ENCODE results near the gene RTKN2. TPM values are rescaled to one million over a fixed set of nuclear protein-coding genes. Genes with fewer than 3 reads are reported as not detected.
"Not testable (repeated sequence)": the region's sequence is repeated elsewhere in the genome, so short reads cannot be mapped to it uniquely, and the experiment has no call there.

The RTKN2 gene
- polyA plus RNA-seq, 3 donors = 0.07 to 0.08 TPM; not detected in 1

DNA sequence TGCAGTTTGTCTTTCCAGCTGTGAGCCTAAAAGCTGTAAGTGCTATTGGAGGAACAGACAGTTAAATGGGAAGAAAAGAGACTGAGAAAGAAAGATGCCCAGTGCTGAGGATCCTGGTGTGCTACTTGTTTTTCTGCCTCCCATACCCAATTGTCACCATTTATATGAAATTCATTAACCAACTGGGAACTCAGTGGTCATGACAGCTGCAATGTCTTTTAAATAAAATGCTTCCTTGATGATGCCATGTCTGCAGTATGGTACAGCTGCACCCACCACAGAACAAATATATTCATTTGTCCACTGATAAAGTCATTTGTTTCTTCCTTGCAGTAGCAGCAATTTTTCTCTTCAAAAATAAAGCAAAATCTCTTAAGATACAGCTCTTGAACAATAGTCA lies 15.6 kb upstream of the RTKN2 start:
- DNase-seq = no peak
- no peaks in the 10 kb centered on the region for H4K20me1 ChIP-seq (ENCODE audit: insufficient read depth, low read length)
- intact Hi-C loops (cut with micrococcal nuclease) = no loop called here
- no peak overlapping the region for H3K4me2 ChIP-seq (replicated peaks; ENCODE audit: extremely low read depth, low read length, poor library complexity, severe bottlenecking)
- Mint-ChIP-seq H3K4me3 (no peak overlapping the region), H3K27me3 (ENCODE audit: low read depth in 3 of 3) (no peaks in the 10 kb centered on the region), H3K27ac (no peak overlapping the region), H3K36me3 (no peaks in the 10 kb centered on the region), H3K9me3 (peaks cover 0 to 10% (median 2%) of the 10 kb centered on the region in 7 donors), H3K4me1 (no peaks in the 10 kb centered on the region)
- H3K27me3 ChIP-seq (ENCODE audit: control insufficient read depth in 2 of 2, insufficient read depth in 2 of 2, low read length in 2 of 2) = no peaks in the 10 kb centered on the region
- no peak overlapping the region for H3K4me3 ChIP-seq (replicated peaks in 1 of 3; ENCODE audit: low read depth in 2 of 3, low read length in 3 of 3)
- TF ChIP-seq, protein P1, sequence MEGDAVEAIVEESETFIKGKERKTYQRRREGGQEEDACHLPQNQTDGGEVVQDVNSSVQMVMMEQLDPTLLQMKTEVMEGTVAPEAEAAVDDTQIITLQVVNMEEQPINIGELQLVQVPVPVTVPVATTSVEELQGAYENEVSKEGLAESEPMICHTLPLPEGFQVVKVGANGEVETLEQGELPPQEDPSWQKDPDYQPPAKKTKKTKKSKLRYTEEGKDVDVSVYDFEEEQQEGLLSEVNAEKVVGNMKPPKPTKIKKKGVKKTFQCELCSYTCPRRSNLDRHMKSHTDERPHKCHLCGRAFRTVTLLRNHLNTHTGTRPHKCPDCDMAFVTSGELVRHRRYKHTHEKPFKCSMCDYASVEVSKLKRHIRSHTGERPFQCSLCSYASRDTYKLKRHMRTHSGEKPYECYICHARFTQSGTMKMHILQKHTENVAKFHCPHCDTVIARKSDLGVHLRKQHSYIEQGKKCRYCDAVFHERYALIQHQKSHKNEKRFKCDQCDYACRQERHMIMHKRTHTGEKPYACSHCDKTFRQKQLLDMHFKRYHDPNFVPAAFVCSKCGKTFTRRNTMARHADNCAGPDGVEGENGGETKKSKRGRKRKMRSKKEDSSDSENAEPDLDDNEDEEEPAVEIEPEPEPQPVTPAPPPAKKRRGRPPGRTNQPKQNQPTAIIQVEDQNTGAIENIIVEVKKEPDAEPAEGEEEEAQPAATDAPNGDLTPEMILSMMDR (IDR thresholded peaks at IDR 0.05) = no peak
- no peaks in the 10 kb centered on the region for H3K36me3 ChIP-seq (replicated peaks in 1 of 2; ENCODE audit: control insufficient read depth in 1 of 2, insufficient read depth in 2 of 2, low read length in 2 of 2)
- H3K27ac ChIP-seq (ENCODE audit: low read depth in 1 of 2, low read length in 2 of 2) = no peak overlapping the region
- no peaks in the 10 kb centered on the region for H3K79me2 ChIP-seq (ENCODE audit: insufficient read depth, low read length)
- no peak overlapping the region for H2AFZ ChIP-seq (ENCODE audit: insufficient read depth, low read depth, low read length, poor library complexity, severe bottlenecking)
- H3K9me3 ChIP-seq (replicated peaks in 1 of 2; ENCODE audit: control insufficient read depth in 1 of 2, insufficient read depth in 1 of 2, low read length in 2 of 2) = peaks cover 0 to 5% of the 10 kb centered on the region in 2 donors
- H3K4me1 ChIP-seq (ENCODE audit: control insufficient read depth in 1 of 2, insufficient read depth in 2 of 2, low read length in 2 of 2) = no peaks in the 10 kb centered on the region
- H3K9ac ChIP-seq (ENCODE audit: insufficient read depth, low read length, poor library complexity, severe bottlenecking) = no peak overlapping the region

DNA sequence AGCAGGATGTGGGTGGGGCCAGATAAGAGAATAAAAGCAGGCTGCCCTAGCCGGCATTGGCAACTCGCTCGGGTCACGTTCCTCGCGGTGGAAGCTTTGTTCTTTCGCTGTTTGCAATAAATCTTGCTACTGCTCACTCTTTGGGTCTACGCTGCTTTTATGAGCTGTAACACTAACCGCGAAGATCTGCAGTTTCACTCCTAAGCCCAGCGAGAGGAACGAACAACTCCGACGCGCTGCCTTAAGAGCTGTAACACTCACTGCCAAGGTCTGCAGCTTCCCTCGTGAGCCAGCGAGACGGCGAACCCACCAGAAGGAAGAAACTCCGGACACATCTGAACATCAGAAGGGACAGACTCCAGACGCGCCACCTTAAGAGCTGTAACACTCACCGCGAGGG lies 12.7 kb upstream of the RTKN2 start:
- H3K4me2 ChIP-seq (replicated peaks; ENCODE audit: extremely low read depth, low read length, poor library complexity, severe bottlenecking); H3K36me3 ChIP-seq (replicated peaks in 1 of 2; ENCODE audit: control insufficient read depth in 1 of 2, insufficient read depth in 2 of 2, low read length in 2 of 2); H3K79me2 ChIP-seq (ENCODE audit: insufficient read depth, low read length); H3K4me1 Mint-ChIP-seq; H3K4me3 ChIP-seq (replicated peaks in 1 of 3; ENCODE audit: low read depth in 2 of 3, low read length in 3 of 3); intact Hi-C loops (cut with micrococcal nuclease); H3K4me1 ChIP-seq (ENCODE audit: control insufficient read depth in 1 of 2, insufficient read depth in 2 of 2, low read length in 2 of 2); H3K27ac Mint-ChIP-seq; H3K27me3 Mint-ChIP-seq (ENCODE audit: low read depth in 3 of 3); H3K4me3 Mint-ChIP-seq; H3K9ac ChIP-seq (ENCODE audit: insufficient read depth, low read length, poor library complexity, severe bottlenecking); H4K20me1 ChIP-seq (ENCODE audit: insufficient read depth, low read length); DNase-seq; H2AFZ ChIP-seq (ENCODE audit: insufficient read depth, low read depth, low read length, poor library complexity, severe bottlenecking); H3K36me3 Mint-ChIP-seq; H3K9me3 ChIP-seq (replicated peaks in 1 of 2; ENCODE audit: control insufficient read depth in 1 of 2, insufficient read depth in 1 of 2, low read length in 2 of 2); H3K27me3 ChIP-seq (ENCODE audit: control insufficient read depth in 2 of 2, insufficient read depth in 2 of 2, low read length in 2 of 2); H3K9me3 Mint-ChIP-seq; H3K27ac ChIP-seq (ENCODE audit: low read depth in 1 of 2, low read length in 2 of 2): not testable (repeated sequence)
- 97% methylated on average over 23 of the region's 24 CpGs for WGBS (ENCODE audit: insufficient coverage)

DNA sequence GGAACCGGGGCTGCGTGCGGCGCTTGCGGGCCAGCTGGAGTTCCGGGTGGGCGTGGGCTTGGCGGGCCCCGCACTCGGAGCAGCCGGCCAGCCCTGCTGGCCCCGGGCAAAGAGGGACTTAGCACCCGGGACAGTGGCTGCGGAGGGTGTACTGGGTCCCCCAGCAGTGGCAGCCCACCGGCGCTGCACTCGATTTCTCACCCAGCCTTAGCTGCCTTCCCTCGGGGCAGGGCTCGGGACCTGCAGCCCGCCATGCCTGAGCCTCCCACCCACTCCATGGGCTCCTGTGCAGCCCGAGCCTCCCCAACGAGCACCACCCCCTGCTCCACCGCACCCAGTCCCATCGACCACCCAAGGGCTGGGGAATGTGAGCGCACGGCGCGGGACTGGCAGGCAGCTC lies 11.7 kb upstream of the RTKN2 start:
- DNase-seq; H3K9me3 ChIP-seq (replicated peaks in 1 of 2; ENCODE audit: control insufficient read depth in 1 of 2, insufficient read depth in 1 of 2, low read length in 2 of 2); H3K4me1 ChIP-seq (ENCODE audit: control insufficient read depth in 1 of 2, insufficient read depth in 2 of 2, low read length in 2 of 2); H3K79me2 ChIP-seq (ENCODE audit: insufficient read depth, low read length); H3K9ac ChIP-seq (ENCODE audit: insufficient read depth, low read length, poor library complexity, severe bottlenecking); H3K4me2 ChIP-seq (replicated peaks; ENCODE audit: extremely low read depth, low read length, poor library complexity, severe bottlenecking); H4K20me1 ChIP-seq (ENCODE audit: insufficient read depth, low read length); H3K9me3 Mint-ChIP-seq; H3K4me1 Mint-ChIP-seq; H3K27ac Mint-ChIP-seq; H3K36me3 ChIP-seq (replicated peaks in 1 of 2; ENCODE audit: control insufficient read depth in 1 of 2, insufficient read depth in 2 of 2, low read length in 2 of 2); H3K27ac ChIP-seq (ENCODE audit: low read depth in 1 of 2, low read length in 2 of 2); H2AFZ ChIP-seq (ENCODE audit: insufficient read depth, low read depth, low read length, poor library complexity, severe bottlenecking); H3K4me3 Mint-ChIP-seq; H3K4me3 ChIP-seq (replicated peaks in 1 of 3; ENCODE audit: low read depth in 2 of 3, low read length in 3 of 3); H3K27me3 Mint-ChIP-seq (ENCODE audit: low read depth in 3 of 3); H3K27me3 ChIP-seq (ENCODE audit: control insufficient read depth in 2 of 2, insufficient read depth in 2 of 2, low read length in 2 of 2); intact Hi-C loops (cut with micrococcal nuclease); H3K36me3 Mint-ChIP-seq: not testable (repeated sequence)
- WGBS (ENCODE audit: insufficient coverage) = 99% methylated on average over 16 of the region's 28 CpGs

All from CD14-positive monocyte (primary cell).